ENCODE data around the gene LRRC61. TPM values are rescaled to one million over a fixed set of nuclear protein-coding genes. Genes with fewer than 3 reads are reported as not detected.

Gene LRRC61
- total and polyA plus RNA-seq, 2 of the 13 experiments (the other 11 are each of a cell fraction or from before 2014, with no cell fraction given) = 33.0 to 34.8 TPM

DNA sequence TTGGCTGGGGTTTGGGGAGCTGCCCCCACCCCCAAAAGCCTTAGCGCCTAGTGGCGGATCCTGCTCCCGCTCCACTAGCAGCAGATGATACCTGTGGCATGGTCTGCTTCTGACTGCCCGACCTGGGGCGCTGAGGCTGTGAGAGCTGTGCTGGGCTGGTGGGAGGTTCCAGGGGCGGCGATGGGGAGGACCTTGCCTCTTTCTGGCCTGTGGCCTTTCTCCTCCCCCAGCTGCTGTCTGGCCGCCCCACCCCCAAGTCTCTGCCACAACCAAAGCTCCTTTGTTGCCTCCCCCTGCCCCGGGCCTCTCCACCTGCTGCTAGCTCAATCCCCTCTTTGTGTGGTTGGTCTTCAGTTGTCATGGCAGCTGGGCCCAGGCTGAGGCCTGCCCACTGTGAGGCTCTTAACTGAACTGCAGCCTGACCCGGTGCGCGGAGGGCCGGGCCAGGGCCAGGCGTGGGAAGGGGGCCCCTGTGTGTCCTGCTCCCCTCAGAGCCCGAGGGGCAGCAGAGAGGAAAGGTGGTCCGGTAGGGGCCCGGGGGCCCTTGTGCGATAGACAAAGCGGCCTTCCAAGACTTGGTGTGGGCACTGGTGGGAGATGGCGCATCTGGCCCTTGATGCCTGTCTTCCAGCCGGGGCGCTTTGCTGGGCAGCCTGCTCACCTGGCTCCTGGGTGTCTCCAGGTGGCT lies 60.7 kb downstream of the LRRC61 start (continued):
- TF ChIP-seq ZNF556 (CRISPR knock-in tag; IDR thresholded peaks at IDR 0.05; ENCODE audit: borderline replicate concordance) = no peak; the same call in 1 of the 2 replicates
- TF ChIP-seq, protein P1, sequence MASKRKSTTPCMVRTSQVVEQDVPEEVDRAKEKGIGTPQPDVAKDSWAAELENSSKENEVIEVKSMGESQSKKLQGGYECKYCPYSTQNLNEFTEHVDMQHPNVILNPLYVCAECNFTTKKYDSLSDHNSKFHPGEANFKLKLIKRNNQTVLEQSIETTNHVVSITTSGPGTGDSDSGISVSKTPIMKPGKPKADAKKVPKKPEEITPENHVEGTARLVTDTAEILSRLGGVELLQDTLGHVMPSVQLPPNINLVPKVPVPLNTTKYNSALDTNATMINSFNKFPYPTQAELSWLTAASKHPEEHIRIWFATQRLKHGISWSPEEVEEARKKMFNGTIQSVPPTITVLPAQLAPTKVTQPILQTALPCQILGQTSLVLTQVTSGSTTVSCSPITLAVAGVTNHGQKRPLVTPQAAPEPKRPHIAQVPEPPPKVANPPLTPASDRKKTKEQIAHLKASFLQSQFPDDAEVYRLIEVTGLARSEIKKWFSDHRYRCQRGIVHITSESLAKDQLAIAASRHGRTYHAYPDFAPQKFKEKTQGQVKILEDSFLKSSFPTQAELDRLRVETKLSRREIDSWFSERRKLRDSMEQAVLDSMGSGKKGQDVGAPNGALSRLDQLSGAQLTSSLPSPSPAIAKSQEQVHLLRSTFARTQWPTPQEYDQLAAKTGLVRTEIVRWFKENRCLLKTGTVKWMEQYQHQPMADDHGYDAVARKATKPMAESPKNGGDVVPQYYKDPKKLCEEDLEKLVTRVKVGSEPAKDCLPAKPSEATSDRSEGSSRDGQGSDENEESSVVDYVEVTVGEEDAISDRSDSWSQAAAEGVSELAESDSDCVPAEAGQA (IDR thresholded peaks at IDR 0.05; ENCODE audit: low read depth) = peak; percentile 53; the same call in 1 of the 2 replicates
- TF ChIP-seq, protein P1 (CRISPR knock-in tag; IDR thresholded peaks at IDR 0.05; ENCODE audit: borderline replicate concordance) = no peak
- peak; percentile 96 for TF ChIP-seq ZFX (CRISPR knock-in tag; IDR thresholded peaks at IDR 0.05; ENCODE audit: low read depth)
- TF ChIP-seq ZFP36L1 (CRISPR knock-in tag; IDR thresholded peaks at IDR 0.05) = 0 out of 2 replicates have a peak, but pooled peaks have one; percentile 83
- TF ChIP-seq ERF (CRISPR knock-in tag; IDR thresholded peaks at IDR 0.05) = peak; percentile 57
- peak; percentile 27; the same call in 1 of the 2 replicates for TF ChIP-seq IRF2 (CRISPR knock-in tag; IDR thresholded peaks at IDR 0.05)
- TF ChIP-seq NFYB (CRISPR knock-in tag; IDR thresholded peaks at IDR 0.05) = peak; percentile 43; the same call in 1 of the 2 replicates
- peak; percentile 67; the same call in 1 of the 2 replicates for TF ChIP-seq YEATS2 (CRISPR knock-in tag; IDR thresholded peaks at IDR 0.05; ENCODE audit: borderline replicate concordance)
- TF ChIP-seq GATA4 (IDR thresholded peaks at IDR 0.05; ENCODE audit: borderline replicate concordance, low read depth) = peak; percentile 57; the same call in 1 of the 2 replicates
- TF ChIP-seq, protein P2, sequence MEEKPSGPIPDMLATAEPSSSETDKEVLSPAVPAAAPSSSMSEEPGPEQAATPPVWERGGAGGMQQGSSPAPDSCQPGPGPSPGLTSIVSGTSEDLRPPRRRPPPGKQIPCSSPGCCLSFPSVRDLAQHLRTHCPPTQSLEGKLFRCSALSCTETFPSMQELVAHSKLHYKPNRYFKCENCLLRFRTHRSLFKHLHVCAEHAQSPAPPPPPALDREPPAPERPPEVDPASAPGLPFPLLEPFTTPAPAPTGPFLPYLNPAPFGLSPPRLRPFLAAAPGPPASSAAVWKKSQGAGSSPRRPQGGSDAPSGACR (CRISPR knock-in tag; IDR thresholded peaks at IDR 0.05) = no peak
- TF ChIP-seq, protein P3, sequence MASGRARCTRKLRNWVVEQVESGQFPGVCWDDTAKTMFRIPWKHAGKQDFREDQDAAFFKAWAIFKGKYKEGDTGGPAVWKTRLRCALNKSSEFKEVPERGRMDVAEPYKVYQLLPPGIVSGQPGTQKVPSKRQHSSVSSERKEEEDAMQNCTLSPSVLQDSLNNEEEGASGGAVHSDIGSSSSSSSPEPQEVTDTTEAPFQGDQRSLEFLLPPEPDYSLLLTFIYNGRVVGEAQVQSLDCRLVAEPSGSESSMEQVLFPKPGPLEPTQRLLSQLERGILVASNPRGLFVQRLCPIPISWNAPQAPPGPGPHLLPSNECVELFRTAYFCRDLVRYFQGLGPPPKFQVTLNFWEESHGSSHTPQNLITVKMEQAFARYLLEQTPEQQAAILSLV (CRISPR knock-in tag; IDR thresholded peaks at IDR 0.05; ENCODE audit: borderline replicate concordance) = peak; percentile 80; the same call in 1 of the 2 replicates
- TF ChIP-seq, protein P4, sequence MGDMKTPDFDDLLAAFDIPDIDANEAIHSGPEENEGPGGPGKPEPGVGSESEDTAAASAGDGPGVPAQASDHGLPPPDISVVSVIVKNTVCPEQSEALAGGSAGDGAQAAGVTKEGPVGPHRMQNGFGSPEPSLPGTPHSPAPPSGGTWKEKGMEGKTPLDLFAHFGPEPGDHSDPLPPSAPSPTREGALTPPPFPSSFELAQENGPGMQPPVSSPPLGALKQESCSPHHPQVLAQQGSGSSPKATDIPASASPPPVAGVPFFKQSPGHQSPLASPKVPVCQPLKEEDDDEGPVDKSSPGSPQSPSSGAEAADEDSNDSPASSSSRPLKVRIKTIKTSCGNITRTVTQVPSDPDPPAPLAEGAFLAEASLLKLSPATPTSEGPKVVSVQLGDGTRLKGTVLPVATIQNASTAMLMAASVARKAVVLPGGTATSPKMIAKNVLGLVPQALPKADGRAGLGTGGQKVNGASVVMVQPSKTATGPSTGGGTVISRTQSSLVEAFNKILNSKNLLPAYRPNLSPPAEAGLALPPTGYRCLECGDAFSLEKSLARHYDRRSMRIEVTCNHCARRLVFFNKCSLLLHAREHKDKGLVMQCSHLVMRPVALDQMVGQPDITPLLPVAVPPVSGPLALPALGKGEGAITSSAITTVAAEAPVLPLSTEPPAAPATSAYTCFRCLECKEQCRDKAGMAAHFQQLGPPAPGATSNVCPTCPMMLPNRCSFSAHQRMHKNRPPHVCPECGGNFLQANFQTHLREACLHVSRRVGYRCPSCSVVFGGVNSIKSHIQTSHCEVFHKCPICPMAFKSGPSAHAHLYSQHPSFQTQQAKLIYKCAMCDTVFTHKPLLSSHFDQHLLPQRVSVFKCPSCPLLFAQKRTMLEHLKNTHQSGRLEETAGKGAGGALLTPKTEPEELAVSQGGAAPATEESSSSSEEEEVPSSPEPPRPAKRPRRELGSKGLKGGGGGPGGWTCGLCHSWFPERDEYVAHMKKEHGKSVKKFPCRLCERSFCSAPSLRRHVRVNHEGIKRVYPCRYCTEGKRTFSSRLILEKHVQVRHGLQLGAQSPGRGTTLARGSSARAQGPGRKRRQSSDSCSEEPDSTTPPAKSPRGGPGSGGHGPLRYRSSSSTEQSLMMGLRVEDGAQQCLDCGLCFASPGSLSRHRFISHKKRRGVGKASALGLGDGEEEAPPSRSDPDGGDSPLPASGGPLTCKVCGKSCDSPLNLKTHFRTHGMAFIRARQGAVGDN (CRISPR knock-in tag; IDR thresholded peaks at IDR 0.05) = peak; percentile 97

Measured in HepG2 (cell line).